ENCODE measurements around the gene CARD6.

DNA sequence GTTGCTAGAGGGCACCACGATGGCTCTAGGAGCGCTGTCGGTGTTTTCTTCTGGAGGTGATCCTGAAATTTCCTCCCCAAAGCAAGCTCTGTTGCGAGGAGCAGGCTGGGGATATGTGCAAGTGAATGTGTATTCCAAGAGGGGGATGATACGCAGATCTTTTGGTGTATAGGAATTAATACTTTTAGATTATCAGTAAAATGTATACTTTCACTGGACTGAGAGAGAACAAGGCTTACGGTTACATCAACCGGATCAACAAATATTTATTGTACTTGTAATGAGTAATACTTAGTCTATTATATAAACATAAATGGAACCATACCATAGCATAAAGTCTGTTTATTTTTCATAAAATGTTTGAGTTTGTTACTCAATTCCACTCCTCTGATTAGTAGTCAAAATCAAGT lies 42.4 kb upstream of the CARD6 start:
- TF ChIP-seq, protein P1, sequence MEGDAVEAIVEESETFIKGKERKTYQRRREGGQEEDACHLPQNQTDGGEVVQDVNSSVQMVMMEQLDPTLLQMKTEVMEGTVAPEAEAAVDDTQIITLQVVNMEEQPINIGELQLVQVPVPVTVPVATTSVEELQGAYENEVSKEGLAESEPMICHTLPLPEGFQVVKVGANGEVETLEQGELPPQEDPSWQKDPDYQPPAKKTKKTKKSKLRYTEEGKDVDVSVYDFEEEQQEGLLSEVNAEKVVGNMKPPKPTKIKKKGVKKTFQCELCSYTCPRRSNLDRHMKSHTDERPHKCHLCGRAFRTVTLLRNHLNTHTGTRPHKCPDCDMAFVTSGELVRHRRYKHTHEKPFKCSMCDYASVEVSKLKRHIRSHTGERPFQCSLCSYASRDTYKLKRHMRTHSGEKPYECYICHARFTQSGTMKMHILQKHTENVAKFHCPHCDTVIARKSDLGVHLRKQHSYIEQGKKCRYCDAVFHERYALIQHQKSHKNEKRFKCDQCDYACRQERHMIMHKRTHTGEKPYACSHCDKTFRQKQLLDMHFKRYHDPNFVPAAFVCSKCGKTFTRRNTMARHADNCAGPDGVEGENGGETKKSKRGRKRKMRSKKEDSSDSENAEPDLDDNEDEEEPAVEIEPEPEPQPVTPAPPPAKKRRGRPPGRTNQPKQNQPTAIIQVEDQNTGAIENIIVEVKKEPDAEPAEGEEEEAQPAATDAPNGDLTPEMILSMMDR (IDR thresholded peaks at IDR 0.05), result no peak
- TF ChIP-seq EZH2 (IDR thresholded peaks at IDR 0.05; ENCODE audit: borderline replicate concordance, insufficient read depth, low read depth, low read length, poor library complexity, severe bottlenecking), result no peak

All from B cell (primary cell).